HCT116 (cell line): ENCODE measurements around the gene PKMYT1. TPM values are rescaled to one million over a fixed set of nuclear protein-coding genes. Genes with fewer than 3 reads are reported as not detected.

Experiments
- ATAC-seq: fragments of 200-7000 bp; cut with Tn5 transposase; 2 replicates; pipeline ENCODE4 v1.9.1; 2020; ENCODE audit warnings: mild to moderate bottlenecking, moderate library complexity
- BruUV-seq: library from RNA; stranded (reverse); fragments of 400-500 nt; replicated peaks from 2 replicates; lab custom pipeline; 2021; lab: Mats Ljungman, UMichigan
- CTCF ChIA-PET: fragments of 300-600 bp; sonication (Branson Sonifier 250); formaldehyde crosslinking; loops from one replicate; lab custom pipeline; 2021; ENCODE audit warnings: antibody characterized with exemption; lab: Charles Lee
- POLR2A ChIA-PET: fragments of 300-600, 350-600 bp; sonication (Branson Sonifier 250); formaldehyde crosslinking; loops from one replicate; lab custom pipeline; 2021; ENCODE audit warnings: antibody characterized with exemption; lab: Charles Lee
- RAD21 ChIA-PET, 2 experiments: fragments of 300-600 bp; sonication (Branson Sonifier 250); formaldehyde crosslinking; loops; one replicate each; lab custom pipeline; 2023; ENCODE audit warnings: low total read pairs in 2 of 2; ENCODE audit not compliant: uncharacterized antibody in 2 of 2, unreplicated experiment in 2 of 2, low non-redundant PET in 1 of 2; lab: Charles Lee
- DNase-seq: peaks from one replicate; pipeline ENCODE4 v3.0.0-alpha.2; 2010; ENCODE audit warnings: low read depth, low spot score
- H2AFZ ChIP-seq: fragments of 200-600 bp; shearing (Covaris generic), sonication (generic); 2 replicates; pipeline ENCODE4 v1.6.1; 2017; ENCODE audit warnings: low read depth, mixed run types, mixed read lengths, antibody characterized with exemption, low read length; ENCODE audit not compliant: poor library complexity, severe bottlenecking
- H3K27ac ChIP-seq: 2 replicates; pipeline ENCODE4 v1.5.1; 2012; ENCODE audit warnings: low read depth, low read length
- H3K27me3 ChIP-seq: fragments of 200-600 bp; sonication (generic); 2 replicates; pipeline ENCODE4 v1.6.1; 2016; ENCODE audit warnings: mixed run types, low read length, mixed read lengths; ENCODE audit not compliant: insufficient read depth
- H3K36me3 ChIP-seq, 2 experiments: fragments of 200-500 bp in 1 of 2; fragments of 200-600 bp in 1 of 2; sonication (Bioruptor generic) in 1 of 2; sonication (generic) in 1 of 2; 2 replicates each; pipeline versions ENCODE4 v1.5.1 to v1.6.1; 2014 to 2016; ENCODE audit warnings: low read length in 2 of 2, inconsistent platforms in 1 of 2, mixed read lengths in 1 of 2, mixed run types in 1 of 2; ENCODE audit not compliant: insufficient read depth in 2 of 2, control insufficient read depth in 1 of 2
- H3K4me1 ChIP-seq, 2 experiments: fragments of 200-600 bp in 1 of 2; sonication (generic) in 1 of 2; 2 replicates each; pipeline versions ENCODE4 v1.5.1 to v1.6.1; 2012 to 2017; ENCODE audit warnings: low read length in 2 of 2, inconsistent platforms in 1 of 2, mild to moderate bottlenecking in 1 of 2, mixed read lengths in 1 of 2, mixed run types in 1 of 2, moderate library complexity in 1 of 2; ENCODE audit not compliant: insufficient read depth in 2 of 2, control insufficient read depth in 1 of 2
- H3K4me2 ChIP-seq: fragments of 200-600 bp; sonication (generic); 2 replicates; pipeline ENCODE4 v1.6.1; 2017; ENCODE audit warnings: mixed run types, low read length, mixed read lengths
- H3K4me3 ChIP-seq, 2 experiments: fragments of 200-600 bp in 1 of 2; sonication (generic) in 1 of 2; replicated peaks in 1 of 2; 2 replicates each; pipeline ENCODE4 v1.5.1; 2011 to 2016; ENCODE audit warnings: low read length in 2 of 2, control low read depth in 1 of 2, low read depth in 1 of 2, mild to moderate bottlenecking in 1 of 2, mixed read lengths in 1 of 2, mixed run types in 1 of 2
- H3K79me2 ChIP-seq: fragments of 200-600 bp; sonication (generic); 2 replicates; pipeline ENCODE4 v1.6.1; 2017; ENCODE audit warnings: mild to moderate bottlenecking, mixed run types, low read length, moderate library complexity, mixed read lengths; ENCODE audit not compliant: insufficient read depth
- H3K9ac ChIP-seq: fragments of 200-600 bp; sonication (generic); 2 replicates; pipeline ENCODE4 v1.6.1; 2016; ENCODE audit warnings: low read length, mixed read lengths
- H3K9me2 ChIP-seq: fragments of 200-600 bp; sonication (generic), shearing (Covaris generic); 2 replicates; pipeline ENCODE4 v1.6.1; 2017; ENCODE audit warnings: mixed run types, mild to moderate bottlenecking, moderate library complexity; ENCODE audit not compliant: insufficient read depth
- H3K9me3 ChIP-seq, 2 experiments: fragments of 200-500 bp in 1 of 2; fragments of 200-600 bp in 1 of 2; sonication (Bioruptor generic) in 1 of 2; sonication (generic) in 1 of 2; 2 replicates each; pipeline ENCODE4 v1.6.1; 2014 to 2017; ENCODE audit warnings: low read length in 2 of 2, mixed read lengths in 2 of 2, inconsistent platforms in 1 of 2, low read depth in 1 of 2, mild to moderate bottlenecking in 1 of 2, mixed run types in 1 of 2, moderate library complexity in 1 of 2; ENCODE audit not compliant: control insufficient read depth in 1 of 2, insufficient read depth in 1 of 2
- H4K20me1 ChIP-seq: fragments of 200-600 bp; sonication (generic), shearing (Covaris generic); 2 replicates; pipeline ENCODE4 v1.6.1; 2017; ENCODE audit warnings: mixed run types, mild to moderate bottlenecking, moderate library complexity; ENCODE audit not compliant: insufficient read depth
- ATF3 ChIP-seq: IDR thresholded peaks from 2 replicates; pipeline ENCODE4 v1.6.1; 2012
- CBX3 ChIP-seq: IDR thresholded peaks from 2 replicates; pipeline ENCODE4 v1.6.1; 2012; ENCODE audit warnings: low read depth
- CEBPB ChIP-seq: IDR thresholded peaks from 2 replicates; pipeline ENCODE4 v1.6.1; 2012; ENCODE audit warnings: low read depth
- ELF1 ChIP-seq: IDR thresholded peaks from 2 replicates; pipeline ENCODE4 v1.6.1; 2012; ENCODE audit warnings: low read depth, borderline replicate concordance
- EZH2 ChIP-seq: fragments of 200-600 bp; sonication (generic); IDR thresholded peaks from 2 replicates; pipeline ENCODE4 v1.6.1; 2017; ENCODE audit warnings: antibody characterized with exemption, mixed run types
- EZH2phosphoT487 ChIP-seq: fragments of 200-600 bp; IDR thresholded peaks from 2 replicates; pipeline ENCODE4 v1.6.1; 2018; ENCODE audit warnings: antibody characterized with exemption, borderline replicate concordance
- FOSL1 ChIP-seq: IDR thresholded peaks from 2 replicates; pipeline ENCODE4 v1.6.1; 2012; ENCODE audit warnings: low read depth
- JUND ChIP-seq: IDR thresholded peaks from 2 replicates; pipeline ENCODE4 v1.6.1; 2012
- POLR2A ChIP-seq: IDR thresholded peaks from 2 replicates; pipeline ENCODE4 v1.7.0; 2011; ENCODE audit warnings: borderline replicate concordance; ENCODE audit not compliant: insufficient read depth, insufficient read length; ENCODE audit errors: extremely low read depth
- POLR2AphosphoS5 ChIP-seq: IDR thresholded peaks from 2 replicates; pipeline ENCODE4 v1.6.1; 2011; ENCODE audit warnings: mild to moderate bottlenecking, low read depth, low read length, moderate library complexity
- RAD21 ChIP-seq: IDR thresholded peaks from 2 replicates; pipeline ENCODE4 v1.6.1; 2012; ENCODE audit warnings: low read depth, mild to moderate bottlenecking
- SIN3A ChIP-seq: IDR thresholded peaks from 2 replicates; pipeline ENCODE4 v1.6.1; 2012; ENCODE audit warnings: low read depth
- SP1 ChIP-seq: IDR thresholded peaks from 2 replicates; pipeline ENCODE4 v1.6.1; 2012; ENCODE audit warnings: low read depth
- SRF ChIP-seq: IDR thresholded peaks from 2 replicates; pipeline ENCODE4 v1.6.1; 2012; ENCODE audit warnings: low read depth
- YY1 ChIP-seq: IDR thresholded peaks from 2 replicates; pipeline ENCODE4 v1.6.1; 2011; ENCODE audit warnings: low read length, low read depth, moderate library complexity, mild to moderate bottlenecking; ENCODE audit not compliant: insufficient replicate concordance; ENCODE audit errors: extremely low read depth
- ZBTB33 ChIP-seq: IDR thresholded peaks from 2 replicates; pipeline ENCODE4 v1.6.1; 2011; ENCODE audit warnings: mild to moderate bottlenecking, low read length, moderate library complexity; ENCODE audit not compliant: insufficient replicate concordance; ENCODE audit errors: extremely low read depth
- ZNF274 ChIP-seq: fragments of 200-500 bp; sonication (Bioruptor generic); IDR thresholded peaks from 2 replicates; pipeline ENCODE4 v1.6.1; 2014; ENCODE audit warnings: mild to moderate bottlenecking, low read depth, low read length, inconsistent platforms
- intact Hi-C: fragments of 100-400 bp; cut with micrococcal nuclease; formaldehyde crosslinking; loops from 2 replicates; pipeline ENCODE4 v1.10.0; 2022
- total RNA-seq: library from RNA; stranded (reverse); gene quantifications from one replicate; pipeline ENCODE4 v1.2.1, GENCODE V29; 2021; ENCODE audit not compliant: unreplicated experiment

The PKMYT1 gene
- total RNA-seq, 1 experiment from 2014 or later = 104 TPM

GRCh38 chr16:2976673-2977072, 3.6 kb downstream of the PKMYT1 start:
- intact Hi-C loops = no loop called here
- Histone ChIP-seq H3K27ac (no peak overlapping the region; the same call in 1 of the 2 replicates), H3K79me2 (peaks cover 64% of the 10 kb centered on the region), H3K9me2 (no peaks in the 10 kb centered on the region), H2AFZ (no peak overlapping the region), H3K9me3 (no peaks in the 10 kb centered on the region), H4K20me1 (peaks cover 6% of the 10 kb centered on the region; the same call in 1 of the 2 replicates), H3K36me3 (peaks cover 5 to 40% of the 10 kb centered on the region in 2 experiments; a peak in 3 of 4 replicates), H3K4me3 (no peak overlapping the region), H3K27me3 (no peaks in the 10 kb centered on the region), H3K4me1 (peaks cover 12 to 29% of the 10 kb centered on the region in 2 experiments), H3K4me2 (no peak overlapping the region), H3K9ac (no peak overlapping the region)
- ChIA-PET CTCF (no interaction called here), POLR2A (interaction anchor here (1.0 kb wide), 1 partner anchor 13 kb away, joined by 3 read pairs; the partner anchor contains the start of gene KREMEN2), RAD21 (no interaction called here)
- DNase-seq (no peak), ATAC-seq (no peak)
- TF ChIP-seq ELF1 = no peak
- no peak for TF ChIP-seq POLR2A
- no peak for TF ChIP-seq YY1
- TF ChIP-seq CEBPB = no peak
- no peak for TF ChIP-seq SP1
- TF ChIP-seq CBX3 = no peak
- no peak for TF ChIP-seq SIN3A
- no peak for TF ChIP-seq EZH2phosphoT487
- TF ChIP-seq POLR2AphosphoS5 = no peak
- TF ChIP-seq FOSL1 = no peak
- no peak for TF ChIP-seq SRF
- no peak for TF ChIP-seq ATF3
- no peak for TF ChIP-seq RAD21
- no peak for TF ChIP-seq ZBTB33
- no peak for TF ChIP-seq ZNF274
- no peak for TF ChIP-seq JUND
- TF ChIP-seq EZH2 = no peak
- no TSS peak for BruUV-seq
